Esophagus muscularis mucosa (tissue), 3 donors: Measurements from ENCODE around the gene ZNF644.

Experiments
- POLR2A ChIP-seq: fragments of 450-650 bp; IDR thresholded peaks from one replicate; pipeline ENCODE4 v1.6.1; 2017; ENCODE audit warnings: antibody characterized with exemption, moderate library complexity, mild to moderate bottlenecking, low read depth
- POLR2AphosphoS5 ChIP-seq, 2 donors: sonication (generic); formaldehyde crosslinking; IDR thresholded peaks; one replicate each; pipeline ENCODE4 v1.6.1; 2017; ENCODE audit warnings: antibody characterized with exemption in 2 of 2
- TF ChIP-seq, protein P1 (sequence below), 3 experiments: fragments of 200-600 bp in 2 of 3; fragments of 450-650 bp in 1 of 3; sonication (generic) in 2 of 3; IDR thresholded peaks; one replicate each; pipeline ENCODE4 v1.5.1; 2017 to 2019; ENCODE audit warnings: antibody characterized with exemption in 3 of 3, mild to moderate bottlenecking in 2 of 3, moderate library complexity in 1 of 3

DNA sequence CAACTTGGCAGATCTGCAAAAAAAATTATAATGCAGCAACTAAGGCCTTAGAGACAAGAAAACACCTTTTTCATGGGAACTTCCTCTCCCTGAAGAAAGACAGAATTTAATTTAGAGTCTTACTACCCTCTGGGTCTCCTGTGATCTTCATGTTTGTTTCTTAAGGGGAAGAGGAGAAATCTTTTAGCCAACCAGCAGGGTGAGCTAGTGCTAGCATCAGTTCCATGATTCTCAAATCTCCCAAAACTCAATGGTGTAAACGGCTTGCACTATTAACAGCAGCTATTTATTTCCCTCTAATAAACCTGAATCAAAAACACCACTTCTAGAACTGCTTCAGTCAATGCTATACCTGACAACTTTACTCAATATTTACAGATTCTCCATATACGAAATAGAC, 3.8 kb downstream of the ZNF644 start:
- TF ChIP-seq, protein P1, sequence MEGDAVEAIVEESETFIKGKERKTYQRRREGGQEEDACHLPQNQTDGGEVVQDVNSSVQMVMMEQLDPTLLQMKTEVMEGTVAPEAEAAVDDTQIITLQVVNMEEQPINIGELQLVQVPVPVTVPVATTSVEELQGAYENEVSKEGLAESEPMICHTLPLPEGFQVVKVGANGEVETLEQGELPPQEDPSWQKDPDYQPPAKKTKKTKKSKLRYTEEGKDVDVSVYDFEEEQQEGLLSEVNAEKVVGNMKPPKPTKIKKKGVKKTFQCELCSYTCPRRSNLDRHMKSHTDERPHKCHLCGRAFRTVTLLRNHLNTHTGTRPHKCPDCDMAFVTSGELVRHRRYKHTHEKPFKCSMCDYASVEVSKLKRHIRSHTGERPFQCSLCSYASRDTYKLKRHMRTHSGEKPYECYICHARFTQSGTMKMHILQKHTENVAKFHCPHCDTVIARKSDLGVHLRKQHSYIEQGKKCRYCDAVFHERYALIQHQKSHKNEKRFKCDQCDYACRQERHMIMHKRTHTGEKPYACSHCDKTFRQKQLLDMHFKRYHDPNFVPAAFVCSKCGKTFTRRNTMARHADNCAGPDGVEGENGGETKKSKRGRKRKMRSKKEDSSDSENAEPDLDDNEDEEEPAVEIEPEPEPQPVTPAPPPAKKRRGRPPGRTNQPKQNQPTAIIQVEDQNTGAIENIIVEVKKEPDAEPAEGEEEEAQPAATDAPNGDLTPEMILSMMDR (IDR thresholded peaks at IDR 0.05) = peak; percentile 17 to 46 (median 28)
- TF ChIP-seq POLR2AphosphoS5 (IDR thresholded peaks at IDR 0.05) (no peak), POLR2A (no peak)
